HG03175 (cell line): Measurements from ENCODE around the gene MAPK8IP1.

Experiments used
- ATAC-seq: cut with Tn5 transposase; IDR thresholded peaks from one replicate; pipeline ENCODE4 v1.9.1; 2021; ENCODE audit warnings: mild to moderate bottlenecking, moderate library complexity; ENCODE audit not compliant: unreplicated experiment

Gene MAPK8IP1

GRCh38 chr11:45924036-45924915, 38.8 kb downstream of the MAPK8IP1 start:
- no peak for ATAC-seq

GRCh38 chr11:45924927-45925326, 39.5 kb downstream of the MAPK8IP1 start:
- no peak for ATAC-seq

- ATAC-seq, result no peak
Measured at GRCh38 chr11:45925550-45925949, 40.1 kb downstream of the MAPK8IP1 start.

- no peak for ATAC-seq
Measured at GRCh38 chr11:45926001-45926401, 40.5 kb downstream of the MAPK8IP1 start.

GRCh38 chr11:45926536-45927331, 41.3 kb downstream of the MAPK8IP1 start:
- no peak for ATAC-seq

GRCh38 chr11:45927332-45927683, 41.9 kb downstream of the MAPK8IP1 start:
- ATAC-seq, result no peak

GRCh38 chr11:45927684-45928413, 42.4 kb downstream of the MAPK8IP1 start:
- ATAC-seq, result no peak

- ATAC-seq, result no peak
Measured at GRCh38 chr11:45928535-45929215, 43.2 kb downstream of the MAPK8IP1 start.

GRCh38 chr11:45929486-45930030, 44.1 kb downstream of the MAPK8IP1 start:
- ATAC-seq, result peak; percentile 17

GRCh38 chr11:45930031-45930794, 44.8 kb downstream of the MAPK8IP1 start:
- ATAC-seq, result peak; percentile 97

- ATAC-seq, result no peak
Measured at GRCh38 chr11:45930951-45931570, 45.6 kb downstream of the MAPK8IP1 start.

GRCh38 chr11:45931739-45932138, 46.3 kb downstream of the MAPK8IP1 start:
- no peak for ATAC-seq

GRCh38 chr11:45932217-45932616, 46.8 kb downstream of the MAPK8IP1 start:
- ATAC-seq, result no peak

GRCh38 chr11:45933131-45933831, 47.8 kb downstream of the MAPK8IP1 start:
- no peak for ATAC-seq

- no peak for ATAC-seq
Measured at GRCh38 chr11:45933846-45934579, 48.6 kb downstream of the MAPK8IP1 start.

GRCh38 chr11:45934580-45935318, 49.3 kb downstream of the MAPK8IP1 start:
- no peak for ATAC-seq

- no peak for ATAC-seq
Measured at GRCh38 chr11:45935349-45936064, 50.1 kb downstream of the MAPK8IP1 start.
